Measurements from ENCODE around the gene ESR2.

- TF ChIP-seq TAF1 (IDR thresholded peaks at IDR 0.05; ENCODE audit: low read depth, low read length) = no peak
- TF ChIP-seq POLR2A (IDR thresholded peaks at IDR 0.05; ENCODE audit: low read depth, low read length) = no peak
- no peak for TF ChIP-seq POLR2AphosphoS5 (IDR thresholded peaks at IDR 0.05; ENCODE audit: low read depth, low read length)
- no peak for TF ChIP-seq SPI1 (IDR thresholded peaks at IDR 0.05; ENCODE audit: low read depth, low read length)
- no peak for TF ChIP-seq PAX5 (IDR thresholded peaks at IDR 0.05; ENCODE audit: insufficient read depth, low read length, severe bottlenecking)
- TF ChIP-seq POU2F2 (IDR thresholded peaks at IDR 0.05; ENCODE audit: low read depth, low read length) = no peak
These were observed 115.4 kb downstream of the ESR2 start for GRCh38 chr14:64178814-64179213.

Measured in GM12891 (cell line).